Activated naive CD4-positive, alpha-beta T cell treated with Interleukin-2 at 50 U/mL for 16 hours (primary cell): ENCODE results near the gene CNKSR3.
"Not testable (repeated sequence)": the region's sequence is repeated elsewhere in the genome, so short reads cannot be mapped to it uniquely, and the experiment has no call there.

Source experiments
- DNase-seq: peaks from one replicate; pipeline ENCODE4 v3.0.0-alpha.2; 2020

The CNKSR3 gene

DNA sequence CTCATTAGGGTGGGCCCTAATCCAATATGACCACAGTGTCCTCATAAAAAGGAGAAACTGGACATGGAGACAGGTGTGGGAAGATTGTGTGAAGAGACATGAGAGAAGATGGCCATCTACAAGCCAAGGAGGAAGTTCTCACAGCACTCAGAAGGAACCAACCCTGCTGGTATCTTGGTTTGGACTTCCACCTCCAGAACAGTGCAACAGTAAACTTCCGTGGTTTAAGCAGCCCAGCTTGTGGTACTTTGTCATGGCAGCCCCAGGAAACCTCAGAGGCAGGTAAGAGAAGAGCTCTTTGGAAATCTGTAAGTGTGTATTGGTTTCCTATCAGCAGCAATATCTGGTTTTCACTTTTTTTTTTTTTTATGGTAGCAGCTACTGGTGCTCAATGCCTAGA, 16.5 kb upstream of the CNKSR3 start:
- DNase-seq = no peak

DNA sequence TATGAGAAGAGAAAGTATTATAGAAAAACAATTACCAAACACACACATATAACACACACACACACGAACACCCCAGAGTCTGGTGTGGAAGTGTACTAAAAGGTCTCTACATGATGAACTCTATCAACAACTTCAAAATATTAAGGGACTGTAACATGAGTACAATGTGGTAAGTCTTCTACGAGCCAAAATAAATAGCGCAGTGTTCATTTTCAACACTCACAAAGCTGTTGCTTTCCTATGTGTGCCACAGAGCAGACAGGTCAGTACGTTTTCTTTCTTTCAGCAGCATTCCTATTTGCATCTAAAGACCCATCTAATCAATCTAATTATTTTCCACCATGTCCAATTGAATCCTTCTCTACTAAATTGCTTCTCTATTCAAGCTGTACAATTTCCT, 12.1 kb upstream of the CNKSR3 start:
- no peak for DNase-seq

DNA sequence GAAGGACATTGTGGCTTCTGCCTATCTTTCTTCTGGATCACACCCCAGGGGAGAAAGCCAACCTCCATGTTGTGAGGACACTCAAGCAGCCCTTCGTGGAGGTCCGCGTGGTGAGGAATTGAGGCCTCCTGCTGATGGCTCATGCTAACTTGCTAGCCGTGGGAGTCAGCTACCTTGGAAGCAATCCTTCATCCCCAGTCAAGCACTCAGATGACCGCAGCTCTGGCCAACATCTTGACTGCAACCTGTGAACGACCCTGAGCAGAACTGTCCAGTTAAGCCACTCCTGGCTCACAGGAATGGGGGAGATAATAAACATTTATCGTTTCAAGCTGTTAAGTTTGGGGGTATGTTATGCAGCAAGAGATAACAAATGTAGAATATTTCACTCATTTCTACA, 10.9 kb upstream of the CNKSR3 start:
- no peak for DNase-seq

DNA sequence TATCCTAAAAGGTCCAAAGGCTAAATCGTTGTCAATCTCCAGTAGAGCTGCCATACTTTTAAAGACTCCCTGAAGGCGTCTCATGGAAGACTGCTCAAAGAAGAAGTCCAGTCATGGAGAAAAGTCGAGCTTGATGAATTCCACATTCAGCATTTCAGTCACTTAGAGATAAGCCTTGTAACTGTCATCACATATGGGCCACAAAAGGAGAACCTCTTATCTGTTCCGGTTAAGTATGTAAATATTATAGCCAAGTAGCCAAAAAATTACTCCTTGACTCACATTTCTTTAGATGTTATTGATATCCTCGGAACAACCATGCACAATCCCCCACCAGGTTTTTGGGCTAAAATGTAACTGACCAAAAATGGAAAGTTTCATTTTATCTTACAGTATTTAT, 9.8 kb upstream of the CNKSR3 start:
- DNase-seq = no peak

DNA sequence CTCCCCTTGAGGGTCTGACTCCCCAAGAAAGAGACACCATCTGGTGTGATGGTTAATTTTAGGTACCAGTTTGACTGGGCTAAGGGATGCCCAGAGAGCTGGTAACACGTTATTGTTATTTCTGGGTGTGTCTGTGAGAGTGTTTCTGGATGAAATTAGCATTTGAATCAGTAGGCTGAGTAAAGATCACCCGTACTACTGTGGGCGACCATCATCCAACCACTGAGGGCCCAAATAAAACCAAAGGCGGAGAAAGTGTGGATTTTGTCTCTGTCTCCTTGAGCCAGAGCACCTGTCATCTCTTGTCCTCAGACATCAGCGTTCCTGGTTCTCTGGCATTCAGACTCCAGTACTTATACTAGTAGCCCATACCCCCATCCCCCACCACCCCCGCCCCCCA, 7.9 kb upstream of the CNKSR3 start:
- DNase-seq = no peak

DNA sequence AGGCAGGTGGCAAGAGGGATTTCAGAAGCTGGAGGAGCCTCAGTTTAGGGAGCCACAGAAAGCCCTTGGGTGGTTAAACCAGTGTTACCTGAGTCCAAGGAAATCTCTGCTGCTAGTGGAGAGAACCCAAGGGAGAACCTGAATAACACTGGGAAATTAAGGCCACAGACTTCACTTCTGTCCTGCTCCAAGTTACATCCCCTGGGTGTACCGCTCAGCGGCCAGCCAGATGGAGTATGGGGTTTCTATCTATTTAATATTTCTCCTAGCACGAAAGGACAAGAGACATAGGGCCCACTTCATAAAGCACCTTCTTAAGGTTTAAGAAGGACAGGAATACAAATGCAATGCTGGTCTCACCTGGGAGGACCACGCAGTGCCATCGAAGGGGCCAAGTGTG, 5.8 kb upstream of the CNKSR3 start:
- DNase-seq = no peak

DNA sequence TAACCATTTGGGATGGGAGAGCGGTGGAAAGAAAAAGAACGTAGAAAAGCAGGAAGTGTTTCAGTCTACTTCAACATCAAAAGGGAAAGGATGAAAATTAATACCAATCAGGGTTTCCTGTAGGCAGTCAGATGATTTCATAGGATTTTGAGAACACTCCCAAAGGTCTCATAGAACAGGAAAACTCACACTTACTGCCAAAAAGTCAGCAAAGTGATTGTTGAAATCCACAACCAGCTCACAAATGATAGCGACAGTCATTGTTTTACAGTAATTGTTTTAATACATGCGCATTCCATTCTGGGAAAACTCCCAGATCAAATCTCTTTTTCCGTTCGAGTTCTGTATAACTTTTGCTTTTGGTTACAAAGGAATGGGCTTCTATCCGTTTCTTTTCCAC, 5.3 kb upstream of the CNKSR3 start:
- DNase-seq = no peak

DNA sequence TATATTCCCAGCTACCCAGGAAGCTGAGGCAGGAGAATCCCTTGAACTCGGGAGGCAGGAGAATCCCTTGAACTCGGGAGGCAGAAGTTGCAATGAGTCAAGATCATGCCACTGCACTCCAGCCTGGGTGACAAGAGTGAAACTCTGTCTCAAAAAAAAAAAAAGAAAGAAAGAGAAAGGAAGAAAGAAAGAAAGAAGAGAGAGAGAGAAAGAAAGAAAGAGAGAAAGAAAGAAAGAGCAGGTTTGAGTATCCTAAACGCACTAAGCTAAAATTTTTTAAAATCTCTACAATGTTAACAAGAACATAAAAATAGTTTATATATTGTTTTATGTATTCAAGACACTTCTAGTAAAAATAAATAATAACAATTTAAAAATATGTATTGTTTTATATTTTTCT, 4.6 kb upstream of the CNKSR3 start:
- not testable (repeated sequence) for DNase-seq

DNA sequence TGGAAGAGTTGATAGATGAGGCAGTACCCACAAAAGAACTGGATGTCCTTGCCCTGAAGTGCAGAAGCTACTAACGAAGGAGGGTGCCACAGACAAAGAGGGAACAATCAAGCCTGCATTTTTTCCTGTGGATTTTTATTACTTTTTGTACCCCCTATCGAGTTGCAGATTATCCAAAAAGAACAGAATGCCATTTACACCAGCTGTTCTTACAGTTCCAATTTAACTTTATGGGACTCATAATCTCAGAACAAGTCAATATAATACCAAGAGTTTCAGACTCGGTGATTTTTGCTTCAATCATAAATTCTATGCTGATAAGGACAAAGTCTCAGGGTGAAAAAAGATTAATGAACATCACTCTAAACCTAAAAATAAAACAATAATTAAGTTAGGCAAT, 4.0 kb upstream of the CNKSR3 start:
- DNase-seq = no peak

DNA sequence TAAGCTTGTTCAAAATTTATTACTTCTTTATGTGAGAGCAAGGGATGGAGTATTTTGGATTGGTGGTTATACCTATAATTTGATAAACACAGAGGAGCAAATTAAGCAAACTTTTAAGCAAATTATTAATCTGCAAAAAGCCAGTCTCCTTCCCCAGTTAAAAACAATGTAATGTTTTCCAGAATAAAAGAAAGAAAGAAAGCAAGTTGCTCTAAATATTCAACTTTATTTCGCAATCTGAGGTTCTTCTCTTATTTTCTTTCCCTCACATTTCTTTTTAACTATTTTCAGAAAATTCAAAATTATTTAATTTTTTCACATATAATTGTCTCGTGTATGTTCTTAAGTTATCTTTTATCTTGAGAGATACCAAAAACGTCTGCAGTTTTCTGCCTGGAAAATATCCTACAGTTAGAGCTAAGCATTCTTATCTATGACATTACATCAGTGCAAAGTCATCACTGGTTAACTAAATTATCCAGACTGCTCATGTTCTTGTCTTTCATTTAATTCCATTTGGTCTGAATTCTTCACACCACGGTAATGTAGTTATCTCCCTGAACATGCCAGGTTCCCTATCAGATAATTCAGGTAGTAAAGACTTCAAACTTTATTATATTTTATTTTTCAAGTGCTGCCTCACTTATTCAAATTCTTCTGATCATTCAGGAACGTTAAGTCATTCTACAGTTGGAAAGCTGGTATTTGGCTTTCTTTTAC, 3.3 kb upstream of the CNKSR3 start:
- no peak for DNase-seq

DNA sequence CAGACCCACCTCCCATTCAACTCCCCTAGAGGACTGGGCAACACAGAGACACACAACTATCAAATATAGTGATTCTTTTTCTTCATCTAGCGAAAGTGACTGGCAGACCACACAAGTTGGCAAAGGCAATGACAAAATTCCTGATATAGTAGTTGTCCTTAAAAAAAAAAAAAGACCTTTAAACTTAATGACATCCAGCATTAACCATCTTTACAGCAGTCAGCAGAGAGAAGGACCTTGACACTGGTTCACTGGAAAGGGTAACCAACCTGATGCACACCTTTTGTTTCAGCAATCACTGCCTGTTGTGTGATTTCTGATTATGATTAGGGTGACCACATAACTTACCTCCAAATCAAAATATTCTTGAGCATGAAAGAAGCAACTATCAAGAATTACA, 1.7 kb upstream of the CNKSR3 start:
- no peak for DNase-seq

DNA sequence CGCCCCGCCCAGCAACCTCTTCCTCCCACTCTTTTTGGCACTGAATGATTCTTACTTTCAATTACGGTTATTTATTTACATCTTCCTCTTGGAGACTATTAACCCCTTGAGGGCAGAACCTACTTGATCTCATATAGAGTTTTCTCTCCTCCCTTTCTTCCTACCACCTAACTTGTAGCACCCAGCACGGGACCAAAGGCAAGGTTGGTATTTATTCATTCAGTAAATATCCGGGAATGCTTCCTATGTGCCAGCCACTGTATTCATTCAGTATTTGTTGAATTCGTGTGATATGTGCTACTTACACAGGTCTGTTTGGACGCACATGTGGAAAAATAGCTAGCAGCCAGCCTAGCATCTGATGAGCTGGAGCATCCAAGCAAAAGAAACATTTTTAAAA, 1.3 kb upstream of the CNKSR3 start:
- DNase-seq = no peak

DNA sequence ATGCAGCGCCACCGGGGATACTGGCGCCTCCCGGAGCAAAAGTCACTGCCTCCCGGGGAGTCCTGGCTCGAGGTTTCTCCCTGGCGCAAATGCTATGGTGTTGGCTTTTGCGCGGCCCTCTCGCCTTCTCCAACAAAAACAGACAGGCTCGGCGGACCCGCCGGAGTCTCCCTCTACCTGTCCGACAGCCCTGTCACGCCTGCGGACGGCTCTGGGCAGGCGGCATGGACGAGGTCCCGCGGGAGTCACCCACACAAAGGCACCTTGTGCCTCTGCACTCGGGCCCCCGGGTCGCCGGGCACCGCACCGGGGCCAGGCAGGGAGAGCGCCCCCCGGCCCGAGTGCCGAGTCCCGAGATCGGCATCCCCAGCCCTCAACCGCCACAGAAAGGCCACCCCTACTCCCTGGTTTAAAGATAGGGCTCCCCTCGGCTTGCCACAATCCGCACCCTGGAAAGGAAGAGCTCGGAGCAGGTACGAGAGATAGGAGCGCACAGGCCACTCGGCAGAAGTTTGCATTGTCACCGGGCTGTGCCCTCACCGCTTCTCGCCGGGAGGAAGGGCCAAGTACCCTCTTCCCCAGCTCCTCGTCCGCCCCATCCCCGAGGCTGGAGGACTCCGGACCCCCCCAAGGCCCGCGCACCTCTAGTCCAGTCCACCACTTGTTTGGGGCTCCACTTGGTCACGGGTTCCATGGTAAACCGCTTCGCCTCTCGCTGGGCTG, 903 bp downstream of the CNKSR3 start:
- no peak for DNase-seq

DNA sequence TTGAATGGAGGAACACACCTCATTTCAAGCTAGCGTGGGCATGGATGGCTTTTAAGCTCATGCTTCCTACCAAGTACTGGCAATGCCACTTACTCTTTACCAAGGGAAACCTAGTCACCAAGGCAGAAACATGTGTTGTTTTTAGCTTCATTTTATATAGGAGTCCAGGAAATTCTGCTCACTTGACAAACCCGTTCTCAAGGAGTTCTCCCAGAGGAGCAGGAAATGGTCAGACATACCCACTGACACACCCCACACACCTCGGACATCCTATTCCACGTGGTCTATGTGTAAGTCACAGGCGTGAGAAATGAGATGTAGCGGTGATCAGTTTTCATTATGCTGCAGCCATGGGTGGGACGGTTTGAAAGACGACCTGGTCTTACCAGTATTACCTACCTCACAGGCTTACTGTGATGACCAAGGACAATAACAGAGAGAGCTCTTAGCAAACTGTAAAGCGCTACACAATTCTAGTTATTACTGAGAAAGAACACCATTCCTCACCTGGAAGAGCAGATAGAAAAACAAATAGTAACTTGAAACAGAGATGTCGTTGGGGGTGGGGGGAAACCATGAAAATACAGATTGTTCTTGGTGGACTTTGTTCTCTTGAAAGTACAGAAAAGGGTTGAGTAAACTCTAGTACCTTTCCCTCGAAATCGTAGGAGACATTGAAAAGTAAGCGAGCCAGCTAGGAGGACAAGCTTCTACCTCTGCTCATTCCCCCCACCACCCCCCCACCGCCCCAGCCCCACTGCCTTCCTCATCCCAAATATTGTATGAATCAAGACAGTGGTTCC, 1.7 kb downstream of the CNKSR3 start:
- no peak for DNase-seq

DNA sequence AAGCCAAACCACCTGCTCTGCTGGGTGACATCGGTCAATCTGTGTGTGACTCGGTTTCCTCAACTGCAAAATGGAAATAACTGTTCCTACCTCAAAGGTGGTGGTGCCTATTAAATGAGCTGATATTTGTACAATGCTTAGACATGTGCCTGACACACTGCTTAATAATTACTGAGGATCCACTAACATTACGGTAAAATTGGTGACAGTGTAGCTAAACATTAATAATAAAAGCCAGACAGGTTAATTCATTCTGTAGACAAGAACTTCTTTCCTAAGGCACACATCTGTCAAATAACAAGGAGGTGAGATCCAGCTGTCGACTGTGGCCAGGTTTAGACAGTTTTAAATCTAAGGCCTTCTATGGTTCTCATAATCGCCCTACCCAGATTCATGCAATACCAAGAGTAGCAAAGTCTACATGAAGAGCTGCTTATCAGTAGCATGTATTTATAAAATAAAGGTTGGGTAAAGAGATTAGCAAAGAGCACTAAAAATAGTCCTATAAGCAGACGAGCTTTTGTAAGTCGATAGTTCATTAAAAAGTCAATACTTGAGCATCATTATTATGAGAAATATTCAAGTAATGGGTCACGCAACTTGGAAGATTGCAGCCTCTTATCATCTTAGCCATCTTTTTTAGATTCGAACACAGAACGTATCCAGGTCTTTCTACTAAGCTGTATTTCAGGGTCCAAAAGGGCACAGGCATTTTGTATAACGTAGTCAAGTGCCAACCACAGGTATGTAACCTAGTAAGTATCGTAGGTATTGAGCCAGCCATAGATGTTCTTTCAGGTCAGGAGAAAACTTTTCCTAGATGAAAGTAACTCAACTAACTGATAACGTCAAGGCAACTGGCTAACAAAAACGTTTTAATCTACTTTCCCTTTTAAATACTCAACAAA, 3.2 kb downstream of the CNKSR3 start:
- DNase-seq = no peak

DNA sequence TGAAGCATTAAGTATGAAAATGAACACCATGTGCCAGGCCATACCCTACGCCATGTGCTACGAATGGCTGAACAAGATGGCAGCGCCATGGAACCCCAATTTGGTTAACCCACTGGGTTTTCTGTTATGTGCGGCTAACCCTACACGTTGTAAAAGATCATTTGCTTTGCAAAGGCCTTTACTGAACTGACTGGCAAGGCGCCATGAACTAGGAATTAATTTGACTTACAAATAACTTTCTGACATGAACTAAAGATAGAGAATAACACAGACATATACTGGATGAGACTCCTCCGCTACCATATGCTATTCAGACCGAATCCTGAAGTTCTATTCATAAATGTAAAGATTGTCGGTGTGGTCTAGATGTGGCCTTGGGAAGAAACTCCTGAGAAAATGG, 3.9 kb downstream of the CNKSR3 start:
- DNase-seq = no peak

DNA sequence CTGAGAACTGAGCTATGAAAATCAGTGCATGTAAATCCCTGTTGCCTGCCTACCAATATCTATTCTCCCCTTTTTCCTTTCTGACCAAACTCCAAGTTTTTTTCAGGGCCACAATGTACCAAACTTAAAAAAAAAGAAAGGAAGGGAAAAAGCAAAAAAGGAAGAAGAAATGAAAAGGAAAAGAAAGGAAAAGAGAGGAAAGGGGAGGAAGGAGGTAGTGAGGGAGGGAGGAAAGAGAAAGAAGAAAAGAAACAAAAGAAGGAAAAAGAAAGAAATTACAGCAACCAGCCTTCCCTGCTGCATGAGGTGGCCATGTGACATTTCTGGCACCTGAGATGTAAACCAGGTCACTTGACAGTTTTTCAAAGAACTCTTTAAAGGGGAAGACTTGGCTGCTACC, 4.4 kb downstream of the CNKSR3 start:
- DNase-seq = no peak

DNA sequence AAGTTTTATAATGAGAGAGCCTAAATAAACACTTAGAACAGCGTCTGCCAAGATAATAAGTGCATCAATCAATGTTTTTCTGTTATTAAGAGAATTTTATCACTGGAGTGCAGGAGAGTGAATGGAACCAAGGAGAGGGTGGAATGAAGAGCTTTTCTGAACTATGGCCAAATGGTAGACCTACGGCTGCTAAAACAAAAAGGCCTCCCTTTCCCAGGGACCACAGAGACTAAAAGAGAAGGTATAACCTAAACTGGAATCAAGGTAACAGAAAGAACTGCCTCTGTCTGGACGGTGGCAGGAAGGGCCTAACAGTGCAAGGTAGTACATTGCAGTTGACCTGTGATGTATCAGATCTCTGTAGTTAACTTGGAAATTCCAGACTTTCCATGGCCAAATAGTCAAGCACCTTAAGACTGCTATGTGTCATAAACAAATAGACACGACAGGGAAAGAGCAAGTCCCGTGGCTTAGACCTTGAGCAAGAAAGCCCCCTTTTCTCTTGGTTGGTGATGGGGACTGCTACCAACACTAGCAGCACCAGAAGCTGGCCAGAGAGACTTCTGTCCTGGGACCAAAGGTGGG, 5.5 kb downstream of the CNKSR3 start:
- no peak for DNase-seq

DNA sequence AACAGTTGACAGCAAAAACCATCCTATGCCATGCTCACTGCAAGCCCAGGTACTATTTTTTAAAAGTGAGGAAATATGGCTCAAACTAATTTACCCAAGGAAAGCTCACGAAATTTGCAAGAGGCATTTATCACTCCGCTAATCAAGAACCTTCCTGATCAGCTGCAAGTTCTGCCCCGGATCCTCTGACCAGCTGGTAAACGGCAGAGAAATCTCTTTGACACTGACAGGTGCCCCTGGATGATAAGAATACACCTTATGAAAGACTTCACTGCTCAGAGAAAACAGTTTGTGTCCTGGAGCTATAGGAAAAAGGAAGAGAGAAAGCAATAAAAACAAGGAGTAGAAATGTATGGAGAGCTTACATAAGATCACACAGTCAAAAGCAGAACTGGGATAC, 6.4 kb downstream of the CNKSR3 start:
- no peak for DNase-seq

DNA sequence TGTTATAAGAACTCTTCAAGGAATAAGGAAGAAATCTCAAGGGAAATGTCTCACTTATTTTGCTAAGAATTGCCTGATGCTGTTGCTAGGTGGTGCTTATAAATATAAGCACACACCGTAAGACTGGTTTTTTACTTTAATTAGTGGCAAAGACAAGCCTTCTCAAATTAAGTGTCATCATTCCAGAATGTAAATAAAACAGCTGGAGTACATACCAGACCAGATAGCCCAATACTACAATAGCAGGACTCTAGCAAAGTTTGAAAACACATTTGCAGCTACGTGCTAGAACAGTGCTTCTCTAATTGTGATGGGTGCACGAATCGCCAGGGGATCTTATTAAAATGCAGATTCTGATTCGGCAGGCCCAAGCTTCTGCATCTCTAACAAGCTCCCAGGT, 6.8 kb downstream of the CNKSR3 start:
- no peak for DNase-seq

DNA sequence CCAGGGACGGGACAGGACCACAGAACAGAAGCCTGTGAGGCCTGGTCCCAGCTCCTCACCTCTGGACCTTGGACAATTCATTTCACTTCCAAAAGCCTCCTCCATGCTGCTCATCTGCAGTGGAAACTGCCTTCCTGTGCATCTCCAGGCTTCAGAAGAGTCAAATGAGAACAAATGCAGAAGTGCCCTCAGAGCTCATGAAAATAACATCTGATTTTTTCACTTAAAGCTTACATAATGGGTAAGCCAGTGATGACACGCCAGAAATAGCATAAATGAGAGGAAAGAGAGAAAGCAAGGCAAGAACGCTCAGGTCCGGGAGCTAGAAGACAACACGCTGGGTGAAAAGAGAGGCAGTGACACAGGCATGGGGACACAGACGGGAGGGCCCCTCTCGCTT, 7.9 kb downstream of the CNKSR3 start:
- no peak for DNase-seq

DNA sequence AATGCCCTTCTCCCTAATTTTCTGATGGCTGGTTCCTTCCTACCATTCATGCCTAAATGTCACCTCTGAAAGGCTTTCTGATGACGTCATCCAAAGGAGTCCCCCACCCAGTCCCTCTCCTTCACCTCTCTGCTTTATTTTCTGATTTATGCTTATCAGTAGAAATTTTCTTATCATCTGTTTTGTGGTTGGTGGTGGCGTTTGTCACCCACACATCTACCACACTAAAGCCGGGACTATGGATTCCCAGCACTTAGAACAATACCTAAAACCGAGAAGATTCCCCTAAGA, 9.0 kb downstream of the CNKSR3 start:
- no peak for DNase-seq
